K562 (cell line): Measurements from ENCODE around the gene PPP1R15B. TPM values are rescaled to one million over a fixed set of nuclear protein-coding genes. Genes with fewer than 3 reads are reported as not detected.
A peak's percentile ranks its signal among the peaks of the same experiment; 100 is the strongest.

ENCODE experiments used
- BHLHE40 ChIP-seq: IDR thresholded peaks from 2 replicates; pipeline ENCODE4 v1.6.1; 2011; ENCODE audit warnings: low read length, improper control_type of control experiment
- CSDE1 ChIP-seq, 2 experiments: fragments of 450-650 bp; IDR thresholded peaks; 2 replicates each; pipeline ENCODE4 v1.6.1; 2016; ENCODE audit warnings: mild to moderate bottlenecking in 1 of 2
- FOXJ2 ChIP-seq: fragments of 200-800 bp; sonication (Bioruptor generic); IDR thresholded peaks from 2 replicates; pipeline ENCODE4 v1.6.1; 2016; ENCODE audit warnings: missing genetic modification characterization, missing compliant biosample characterization
- FOXK1 ChIP-seq: sonication (generic); formaldehyde crosslinking; IDR thresholded peaks from 2 replicates; pipeline ENCODE4 v1.8.0; 2022; ENCODE audit warnings: missing genetic modification reagents, mild to moderate bottlenecking, borderline replicate concordance
- HLTF ChIP-seq: fragments of 450-650 bp; IDR thresholded peaks from 2 replicates; pipeline ENCODE4 v1.6.1; 2016
- ILK ChIP-seq: fragments of 450-650 bp; IDR thresholded peaks from 2 replicates; pipeline ENCODE4 v1.6.1; 2016; ENCODE audit warnings: missing genetic modification characterization, low read depth, mild to moderate bottlenecking, missing compliant biosample characterization, moderate library complexity, borderline replicate concordance
- KDM4B ChIP-seq, 2 experiments: fragments of 450-650 bp in 1 of 2; sonication (generic) in 1 of 2; IDR thresholded peaks; 2 replicates each; pipeline ENCODE4 v1.6.1; 2016 to 2017; ENCODE audit warnings: borderline replicate concordance in 2 of 2, antibody characterized with exemption in 1 of 2, low read depth in 1 of 2, mild to moderate bottlenecking in 1 of 2
- NUFIP1 ChIP-seq: fragments of 450-650 bp; IDR thresholded peaks from 2 replicates; pipeline ENCODE4 v1.6.1; 2018; ENCODE audit not compliant: partially characterized antibody
- PHF21A ChIP-seq: fragments of 450-650 bp; IDR thresholded peaks from 2 replicates; pipeline ENCODE4 v1.6.1; 2017; ENCODE audit warnings: low read depth, borderline replicate concordance
- POLR2AphosphoS2 ChIP-seq: IDR thresholded peaks from 2 replicates; pipeline ENCODE4 v1.6.1; 2012; ENCODE audit warnings: low read length, improper control_type of control experiment
- PRDM10 ChIP-seq: fragments of 450-650 bp; IDR thresholded peaks from 2 replicates; pipeline ENCODE4 v1.6.1; 2018; ENCODE audit not compliant: partially characterized antibody
- SAP30 ChIP-seq: fragments of 200-600 bp; sonication (generic); IDR thresholded peaks from 2 replicates; pipeline ENCODE4 v1.6.1; 2012; ENCODE audit warnings: borderline replicate concordance, low read depth, mild to moderate bottlenecking, moderate library complexity, low read length, control low read depth, inconsistent platforms; ENCODE audit not compliant: insufficient read depth, poor library complexity, severe bottlenecking
- SP2 ChIP-seq: IDR thresholded peaks from 2 replicates; pipeline ENCODE4 v1.6.1; 2011; ENCODE audit warnings: mild to moderate bottlenecking, low read depth, low read length, moderate library complexity; ENCODE audit not compliant: poor library complexity, severe bottlenecking; ENCODE audit errors: extremely low read depth
- SREBF2 ChIP-seq: sonication (generic); formaldehyde crosslinking; IDR thresholded peaks from 2 replicates; pipeline ENCODE4 v1.4.0; 2020; ENCODE audit warnings: mild to moderate bottlenecking, missing genetic modification reagents
- SRSF9 ChIP-seq: fragments of 200-400 bp; formaldehyde crosslinking; IDR thresholded peaks from 2 replicates; pipeline ENCODE4 v1.6.1; 2017; ENCODE audit warnings: low read depth, low read length, borderline replicate concordance
- TAL1 ChIP-seq: fragments of 450-650 bp; IDR thresholded peaks from 2 replicates; pipeline ENCODE4 v1.6.1; 2016; ENCODE audit warnings: mild to moderate bottlenecking
- TCF3 ChIP-seq: sonication (generic); formaldehyde crosslinking; IDR thresholded peaks from 2 replicates; pipeline ENCODE4 v1.4.0; 2020; ENCODE audit warnings: mild to moderate bottlenecking, missing genetic modification reagents
- ZC3H11A ChIP-seq: IDR thresholded peaks from 2 replicates; pipeline ENCODE4 v1.6.1; 2012; ENCODE audit warnings: low read depth, low read length, improper control_type of control experiment
- ZNF174 ChIP-seq: fragments of 250-450 bp; sonication (Bioruptor Pico); IDR thresholded peaks from 2 replicates; pipeline ENCODE4 v1.4.0; 2020; ENCODE audit warnings: mild to moderate bottlenecking
- ZNF408 ChIP-seq: fragments of 250-450 bp; sonication (Bioruptor Pico); IDR thresholded peaks from 2 replicates; pipeline ENCODE4 v1.4.0; 2020; ENCODE audit warnings: low read depth, mild to moderate bottlenecking, moderate library complexity
- ZNF511 ChIP-seq: sonication (generic); formaldehyde crosslinking; IDR thresholded peaks from 2 replicates; pipeline ENCODE4 v1.8.0; 2022; ENCODE audit warnings: mild to moderate bottlenecking, missing genetic modification reagents
- ZNF561 ChIP-seq: fragments of 450-650 bp; formaldehyde crosslinking; conservative IDR thresholded peaks from 2 replicates; pipeline ENCODE4 v1.4.0; 2020; ENCODE audit warnings: mild to moderate bottlenecking, moderate library complexity
- ZNF695 ChIP-seq: fragments of 450-650 bp; formaldehyde crosslinking; IDR thresholded peaks from 2 replicates; pipeline ENCODE4 v1.4.0; 2020; ENCODE audit warnings: mild to moderate bottlenecking, moderate library complexity
- ZNF77 ChIP-seq: fragments of 250-450 bp; sonication (Bioruptor Pico); IDR thresholded peaks from 2 replicates; pipeline ENCODE4 v1.5.0; 2020
- polyA plus RNA-seq, 8 experiments: library from polyadenylated mRNA; depleted of rRNA in 4 of 8; stranded (reverse) in 5 of 8; unstranded in 3 of 8; fragments of >200 nt; fragmentation: Nextera tagmentation in 2 of 8; fragmentation: Illumina TruSeq in 1 of 8; extraction: Ambion mirVana in 2 of 8; extraction: Trizol in 1 of 8; gene quantifications; 2 replicates each; pipeline versions ENCODE4 v1.2.1 to v1.2.3, GENCODE V29; 2011 to 2014; ENCODE audit warnings: inconsistent platforms in 1 of 8, missing spikeins in 1 of 8
- total RNA-seq, 7 experiments: library from RNA; depleted of rRNA in 6 of 7; stranded (reverse); fragments of >200 nt in 6 of 7; fragmentation: Illumina TruSeq in 2 of 7; extraction: Trizol in 2 of 7; gene quantifications; 2 replicates each; pipeline versions ENCODE4 v1.2.1 to v1.2.3, GENCODE V29; 2011 to 2021; ENCODE audit warnings: low replicate concordance in 1 of 7

Gene PPP1R15B
- total and polyA plus RNA-seq, 9 of the 15 experiments (the other 6 are each of a cell fraction or from before 2014, with no cell fraction given) = 17.0 to 48.1 (median 30.8) TPM

- no peak for TF ChIP-seq SAP30
- no peak for TF ChIP-seq SP2
- TF ChIP-seq ZNF695 (CRISPR knock-in tag) = no peak
- TF ChIP-seq HLTF = no peak
- no peak for TF ChIP-seq ZNF511 (CRISPR knock-in tag)
- no peak for TF ChIP-seq ZNF174 (CRISPR knock-in tag)
- no peak for TF ChIP-seq SRSF9
- TF ChIP-seq BHLHE40 = no peak
- TF ChIP-seq TCF3 = peak; percentile 62
- TF ChIP-seq ZNF408 (CRISPR knock-in tag) = no peak
- TF ChIP-seq PRDM10 = no peak
- no peak for TF ChIP-seq ZNF561
- TF ChIP-seq KDM4B (IDR thresholded peaks at IDR 0.05; ENCODE audit: borderline replicate concordance in 2 of 2, low read depth in 1 of 2) = no peak; a peak in 1 of 4 replicates
- no peak for TF ChIP-seq SREBF2 (CRISPR knock-in tag)
- TF ChIP-seq PHF21A = no peak
- TF ChIP-seq ZNF77 (CRISPR knock-in tag) = no peak
- peak; percentile 83 for TF ChIP-seq FOXJ2 (tag)
- TF ChIP-seq ZC3H11A = no peak
- no peak for TF ChIP-seq ILK
- no peak for TF ChIP-seq POLR2AphosphoS2
- peak; percentile 58 for TF ChIP-seq TAL1
- no peak for TF ChIP-seq NUFIP1
- peak; percentile 82; the same call in 1 of the 2 replicates for TF ChIP-seq FOXK1
- no peak for TF ChIP-seq CSDE1 (IDR thresholded peaks at IDR 0.05)
These were observed 13.2 kb downstream of the PPP1R15B start (continued) for GRCh38 chr1:204398197-204399125.
